B cell (primary cell): ENCODE measurements around the gene GSDMA. TPM values are rescaled to one million over a fixed set of nuclear protein-coding genes. Genes with fewer than 3 reads are reported as not detected.

ENCODE experiments used
- ATAC-seq: fragments of 200-7000 bp; cut with Tn5 transposase; one replicate; pipeline ENCODE4 v1.10.0; 2021; ENCODE audit warnings: low read depth, mild to moderate bottlenecking, moderate number of reproducible peaks, moderate library complexity
- CTCF ChIA-PET: fragments of 350-600 bp; sonication (Branson Sonifier 250); formaldehyde crosslinking; loops from one replicate; lab custom pipeline; 2021; ENCODE audit warnings: antibody characterized with exemption, inconsistent platforms; lab: Charles Lee
- POLR2A ChIA-PET: fragments of 350-600 bp; sonication (Branson Sonifier 250); formaldehyde crosslinking; loops from one replicate; lab custom pipeline; 2021; ENCODE audit warnings: antibody characterized with exemption; lab: Charles Lee
- DNase-seq: peaks from one replicate; pipeline ENCODE4 v3.0.0; 2013
- H2AFZ ChIP-seq: 2 replicates; pipeline ENCODE4 v1.6.1; 2012; ENCODE audit warnings: mild to moderate bottlenecking, low read depth, low read length; ENCODE audit not compliant: insufficient read depth, poor library complexity, severe bottlenecking
- H3K27ac ChIP-seq, 2 donors: 1 replicate in 1 of 2; 2 replicates in 1 of 2; pipeline ENCODE4 v1.5.1; 2012 to 2013; ENCODE audit warnings: low read length in 2 of 2, mild to moderate bottlenecking in 2 of 2, moderate library complexity in 1 of 2
- H3K27me3 ChIP-seq, 4 experiments: fragments of 200-600 bp in 1 of 4; sonication (generic) in 1 of 4; replicated peaks in 1 of 4; 1 replicate in 2 of 4; 2 replicates in 2 of 4; pipeline versions ENCODE4 v1.6.1 to v1.7.0; 2013 to 2016; ENCODE audit warnings: low read length in 3 of 4, mild to moderate bottlenecking in 2 of 4, mixed read lengths in 1 of 4, moderate library complexity in 1 of 4; ENCODE audit not compliant: insufficient read depth in 4 of 4, control insufficient read depth in 3 of 4; ENCODE audit errors: control extremely low read depth in 1 of 4
- H3K36me3 ChIP-seq, 2 experiments: replicated peaks in 1 of 2; 1 replicate in 1 of 2; 2 replicates in 1 of 2; pipeline versions ENCODE4 v1.6.1 to v1.7.1; 2013; ENCODE audit warnings: low read length in 1 of 2; ENCODE audit not compliant: insufficient read depth in 2 of 2, control insufficient read depth in 1 of 2; ENCODE audit errors: control extremely low read depth in 1 of 2, extremely low read depth in 1 of 2
- H3K4me1 ChIP-seq, 2 donors: fragments of 200-600 bp in 1 of 2; sonication (generic) in 1 of 2; 1 replicate in 1 of 2; 2 replicates in 1 of 2; pipeline versions ENCODE4 v1.5.1 to v1.6.1; 2013 to 2017; ENCODE audit warnings: low read length in 2 of 2; ENCODE audit not compliant: control insufficient read depth in 2 of 2, insufficient read depth in 2 of 2
- H3K4me2 ChIP-seq: replicated peaks from 2 replicates; pipeline ENCODE3; 2012; ENCODE audit warnings: mild to moderate bottlenecking, low read depth, low read length; ENCODE audit not compliant: poor library complexity, severe bottlenecking
- H3K4me3 ChIP-seq, 5 experiments: fragments of 200-600 bp in 1 of 5; sonication (generic) in 1 of 5; 1 replicate in 3 of 5; 2 replicates in 2 of 5; pipeline versions ENCODE4 v1.5.1 to v1.7.0; 2011 to 2016; ENCODE audit warnings: low read length in 4 of 5, mild to moderate bottlenecking in 4 of 5, low read depth in 2 of 5, control low read depth in 1 of 5, moderate library complexity in 1 of 5; ENCODE audit not compliant: insufficient read depth in 1 of 5; ENCODE audit errors: control extremely low read depth in 1 of 5, extremely low read depth in 1 of 5
- H3K79me2 ChIP-seq: fragments of 200-600 bp; sonication (generic); one replicate; pipeline ENCODE4 v1.6.0; 2016; ENCODE audit warnings: low read length; ENCODE audit not compliant: control insufficient read depth, insufficient read depth
- H3K9ac ChIP-seq: fragments of 200-600 bp; sonication (generic); 2 replicates; pipeline ENCODE4 v1.6.1; 2017; ENCODE audit warnings: mild to moderate bottlenecking, low read length, moderate library complexity
- H3K9me3 ChIP-seq, 3 donors: one replicate each; pipeline versions ENCODE4 v1.6.1 to v1.7.1; 2013; ENCODE audit warnings: low read length in 2 of 3; ENCODE audit not compliant: control insufficient read depth in 2 of 3, insufficient read depth in 1 of 3; ENCODE audit errors: control extremely low read depth in 1 of 3
- H4K20me1 ChIP-seq: 2 replicates; pipeline ENCODE4 v1.6.0; 2012; ENCODE audit warnings: mild to moderate bottlenecking, low read length; ENCODE audit not compliant: insufficient read depth, control insufficient read depth, poor library complexity, severe bottlenecking
- H3K27ac Mint-ChIP-seq: one replicate; pipeline ENCODE4 v1.8.0; 2021; ENCODE audit warnings: mixed read lengths
- H3K27me3 Mint-ChIP-seq: one replicate; pipeline ENCODE4 v1.8.0; 2021; ENCODE audit warnings: mixed read lengths
- H3K4me1 Mint-ChIP-seq: one replicate; pipeline ENCODE4 v1.8.0; 2021; ENCODE audit warnings: mixed read lengths
- H3K4me3 Mint-ChIP-seq: one replicate; pipeline ENCODE4 v1.8.0; 2021; ENCODE audit warnings: mixed read lengths
- H3K9me3 Mint-ChIP-seq: one replicate; pipeline ENCODE4 v1.8.0; 2022; ENCODE audit warnings: mixed read lengths; ENCODE audit not compliant: insufficient read depth
- EZH2 ChIP-seq: IDR thresholded peaks from 2 replicates; pipeline ENCODE4 v1.6.1; 2012; ENCODE audit warnings: borderline replicate concordance, low read depth, mild to moderate bottlenecking, moderate library complexity, low read length; ENCODE audit not compliant: insufficient read depth, poor library complexity, severe bottlenecking
- WGBS: methylation state at CpG from one replicate; pipeline ENCODE4 v1.1.5; 2013; ENCODE audit warnings: missing lambda C conversion rate; ENCODE audit not compliant: insufficient coverage; 5-methylcytosine and 5-hydroxymethylcytosine counted together
- intact Hi-C: fragments of 100-400 bp; cut with micrococcal nuclease; formaldehyde crosslinking; loops from one replicate; pipeline ENCODE4 v1.10.0; 2022
- polyA plus RNA-seq: library from polyadenylated mRNA; depleted of rRNA; stranded (reverse); fragments of >200 nt; gene quantifications from 2 replicates; pipeline ENCODE4 v1.2.3, GENCODE V29; 2012
- total RNA-seq, 2 donors: library from RNA; stranded (reverse); fragments of 120-200 nt in 1 of 2; gene quantifications; 1 replicate in 1 of 2; 2 replicates in 1 of 2; pipeline versions ENCODE4 v1.2.3 to v1.2.4, GENCODE V29; 2013 to 2022
- TF ChIP-seq, protein P1 (sequence below): fragments of 200-600 bp; IDR thresholded peaks from one replicate; pipeline ENCODE4 v1.8.0; 2022; ENCODE audit warnings: antibody characterized with exemption, mild to moderate bottlenecking

Gene GSDMA
- total and polyA plus RNA-seq, 2 donors (not counting 1 experiment from before 2014, with no cell fraction given) = 0.09 TPM; not detected in 1

DNA sequence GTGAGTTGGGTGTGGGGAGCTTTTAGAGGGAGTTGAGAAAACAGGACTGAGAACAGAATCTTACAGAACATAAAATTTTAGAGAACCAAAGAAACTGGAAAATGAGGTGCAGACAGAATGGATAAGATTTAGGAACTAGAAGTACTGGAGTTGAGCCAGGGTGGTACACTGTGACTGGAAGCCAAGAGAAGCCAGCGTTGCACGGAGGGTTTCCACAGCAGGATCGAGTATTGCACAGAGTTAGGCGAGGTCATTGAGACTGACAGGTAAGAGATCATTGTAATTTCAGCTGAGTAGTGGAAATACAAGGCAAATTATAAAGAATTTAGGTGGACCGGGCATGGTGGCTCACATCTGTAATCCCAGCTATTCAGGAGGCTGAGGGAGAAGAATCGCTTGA, 6.6 kb downstream of the GSDMA start:
- DNase-seq (no peak), ATAC-seq (no peak)
- no peak overlapping the region for H3K4me3 ChIP-seq
- no peak overlapping the region for H3K27ac ChIP-seq
- H3K4me2 ChIP-seq = no peak overlapping the region
- Mint-ChIP-seq H3K4me3 (no peak overlapping the region), H3K27ac (no peak overlapping the region), H3K4me1 (no peaks in the 10 kb centered on the region), H3K27me3 (peaks cover 50% of the 10 kb centered on the region), H3K9me3 (no peaks in the 10 kb centered on the region)
- H3K4me1 ChIP-seq = peaks cover 5 to 7% of the 10 kb centered on the region in 2 donors
- H3K9me3 ChIP-seq = no peaks in the 10 kb centered on the region
- POLR2A ChIA-PET = no interaction called here
- H4K20me1 ChIP-seq = no peaks in the 10 kb centered on the region
- WGBS = 99% methylated on average over 6 of the region's 6 CpGs
- TF ChIP-seq, protein P1, sequence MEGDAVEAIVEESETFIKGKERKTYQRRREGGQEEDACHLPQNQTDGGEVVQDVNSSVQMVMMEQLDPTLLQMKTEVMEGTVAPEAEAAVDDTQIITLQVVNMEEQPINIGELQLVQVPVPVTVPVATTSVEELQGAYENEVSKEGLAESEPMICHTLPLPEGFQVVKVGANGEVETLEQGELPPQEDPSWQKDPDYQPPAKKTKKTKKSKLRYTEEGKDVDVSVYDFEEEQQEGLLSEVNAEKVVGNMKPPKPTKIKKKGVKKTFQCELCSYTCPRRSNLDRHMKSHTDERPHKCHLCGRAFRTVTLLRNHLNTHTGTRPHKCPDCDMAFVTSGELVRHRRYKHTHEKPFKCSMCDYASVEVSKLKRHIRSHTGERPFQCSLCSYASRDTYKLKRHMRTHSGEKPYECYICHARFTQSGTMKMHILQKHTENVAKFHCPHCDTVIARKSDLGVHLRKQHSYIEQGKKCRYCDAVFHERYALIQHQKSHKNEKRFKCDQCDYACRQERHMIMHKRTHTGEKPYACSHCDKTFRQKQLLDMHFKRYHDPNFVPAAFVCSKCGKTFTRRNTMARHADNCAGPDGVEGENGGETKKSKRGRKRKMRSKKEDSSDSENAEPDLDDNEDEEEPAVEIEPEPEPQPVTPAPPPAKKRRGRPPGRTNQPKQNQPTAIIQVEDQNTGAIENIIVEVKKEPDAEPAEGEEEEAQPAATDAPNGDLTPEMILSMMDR = no peak
- TF ChIP-seq EZH2 = no peak
- CTCF ChIA-PET = interaction anchor here (1.1 kb wide), 1 partner anchor 10 kb away, joined by 3 read pairs; no protein-coding TSS in a partner anchor
- no peaks in the 10 kb centered on the region for H3K79me2 ChIP-seq
- H3K27me3 ChIP-seq = peaks cover 0 to 7% (median 3%) of the 10 kb centered on the region in 4 experiments
- no peaks in the 10 kb centered on the region for H3K36me3 ChIP-seq
- no peak overlapping the region for H2AFZ ChIP-seq
- intact Hi-C loops = no loop called here
- no peak overlapping the region for H3K9ac ChIP-seq

DNA sequence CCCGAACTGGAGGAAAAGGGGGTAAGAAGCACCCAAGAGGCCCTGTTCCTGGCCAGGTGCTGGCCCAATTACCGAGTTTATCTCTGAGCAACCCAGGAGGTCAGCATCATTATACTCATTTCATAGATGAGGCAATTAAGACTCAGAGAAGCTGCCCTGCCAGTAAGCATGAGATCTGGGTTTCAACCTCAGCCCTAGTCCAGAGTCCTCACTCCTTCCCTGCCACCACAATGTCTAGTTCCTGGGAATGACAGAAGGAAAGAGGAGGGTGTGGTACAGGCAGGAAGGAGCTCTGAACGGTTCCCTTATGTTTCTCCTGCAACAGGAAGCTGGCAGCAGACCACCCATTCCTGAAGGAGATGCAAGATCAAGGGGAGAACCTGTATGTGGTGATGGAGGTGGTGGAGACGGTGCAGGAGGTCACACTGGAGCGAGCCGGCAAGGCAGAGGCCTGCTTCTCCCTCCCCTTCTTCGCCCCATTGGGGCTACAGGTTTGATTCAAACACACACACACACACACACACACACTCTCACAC, 7.4 kb downstream of the GSDMA start:
- ChIA-PET POLR2A (no interaction called here), CTCF (no interaction called here)
- Histone ChIP-seq H3K9me3 (no peaks in the 10 kb centered on the region), H3K27me3 (peaks cover 0 to 7% (median 3%) of the 10 kb centered on the region in 4 experiments), H3K36me3 (no peaks in the 10 kb centered on the region), H3K27ac (no peak overlapping the region), H4K20me1 (no peaks in the 10 kb centered on the region), H3K79me2 (no peaks in the 10 kb centered on the region), H3K9ac (no peak overlapping the region), H3K4me1 (peaks cover 5 to 7% of the 10 kb centered on the region in 2 donors), H3K4me2 (no peak overlapping the region), H3K4me3 (no peak overlapping the region), H2AFZ (no peak overlapping the region)
- intact Hi-C loops = no loop called here
- DNase-seq (no peak), ATAC-seq (no peak)
- Mint-ChIP-seq H3K9me3 (no peaks in the 10 kb centered on the region), H3K4me1 (no peaks in the 10 kb centered on the region), H3K27ac (no peak overlapping the region), H3K27me3 (peaks cover 50% of the 10 kb centered on the region), H3K4me3 (no peak overlapping the region)
- WGBS = 71% methylated on average over 4 of the region's 7 CpGs
- TF ChIP-seq EZH2 = no peak
- TF ChIP-seq, protein P1 = no peak
